GM19438 (cell line): Measurements from ENCODE around the gene PIEZO1.

Experiments
- ATAC-seq: cut with Tn5 transposase; IDR thresholded peaks from one replicate; pipeline ENCODE4 v1.9.1; 2021; ENCODE audit warnings: low read depth; ENCODE audit not compliant: unreplicated experiment

The PIEZO1 gene

GRCh38 chr16:88706965-88707826 is 77.8 kb downstream of the PIEZO1 start:
- no peak for ATAC-seq

DNA sequence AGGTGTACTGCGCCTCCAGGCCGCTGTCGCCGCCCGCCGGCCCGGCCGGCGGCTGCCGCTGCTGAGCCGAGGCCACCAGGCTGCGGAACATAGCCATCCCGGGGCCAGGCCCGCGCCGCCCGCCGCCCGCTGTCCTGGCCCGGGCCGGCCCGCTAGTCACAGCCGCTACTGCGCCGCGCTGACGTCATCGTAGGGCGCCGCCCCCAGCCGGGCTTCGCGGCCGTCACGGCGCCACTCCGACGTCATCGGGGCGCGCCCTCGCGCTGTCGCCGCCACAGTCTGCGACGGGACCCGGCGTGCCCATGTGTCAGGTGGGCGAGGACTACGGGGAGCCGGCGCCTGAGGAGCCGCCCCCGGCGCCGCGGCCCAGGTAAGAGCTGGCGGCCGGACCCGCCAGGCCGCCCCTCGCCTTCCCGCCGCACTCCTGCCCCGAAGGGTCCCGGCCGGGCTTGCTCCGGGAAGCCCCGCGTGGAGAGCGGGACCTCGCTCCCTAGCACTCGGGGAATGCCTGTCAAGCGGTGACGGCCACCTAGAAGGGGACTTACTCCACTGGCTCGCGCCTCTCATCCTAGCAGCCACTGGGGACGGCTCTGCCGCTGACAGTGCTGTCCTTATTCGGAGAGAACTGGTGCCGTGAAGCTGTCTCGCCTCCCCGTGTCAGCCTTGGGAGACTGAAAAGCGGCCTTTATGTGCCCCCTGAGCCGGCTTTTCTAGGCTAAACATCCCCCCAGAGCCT is 78.6 kb downstream of the PIEZO1 start, which contains the start of the genes CTU2 and RNF166:
Gene CTU2, plus strand, starts transcription at position 275 of the 736 bp plus-strand sequence. Its CDS starts 28 bp downstream, at position 303.
Gene RNF166, minus strand, starts transcription at position 180 of the 736 bp plus-strand sequence. Its CDS starts 83 bp downstream, at position 97.
- peak; percentile 48 for ATAC-seq

DNA sequence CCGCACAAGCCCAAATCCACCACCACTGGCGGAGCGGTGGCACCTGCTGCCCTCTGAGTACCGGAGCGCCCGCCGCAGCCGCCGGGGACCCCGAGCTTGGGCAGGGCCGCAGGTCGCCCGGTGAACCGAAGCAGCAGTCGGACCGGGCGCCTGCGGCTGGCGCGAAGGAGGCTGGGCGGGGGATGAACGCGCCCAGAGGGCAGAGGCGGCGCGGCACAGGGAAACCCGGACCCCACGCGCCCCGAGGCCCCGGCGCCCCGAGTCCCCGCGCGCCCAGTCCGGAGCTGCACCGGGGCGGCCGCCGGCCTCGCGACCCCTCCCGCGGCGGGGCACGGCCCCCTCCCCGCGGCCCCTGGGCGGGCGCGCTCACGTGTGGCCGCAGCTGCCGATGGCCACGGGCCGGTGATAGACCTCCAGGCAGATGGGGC is 79.2 kb downstream of the PIEZO1 start:
- no peak for ATAC-seq

GRCh38 chr16:88705076-88705684 is 79.8 kb downstream of the PIEZO1 start:
- ATAC-seq, result no peak

DNA sequence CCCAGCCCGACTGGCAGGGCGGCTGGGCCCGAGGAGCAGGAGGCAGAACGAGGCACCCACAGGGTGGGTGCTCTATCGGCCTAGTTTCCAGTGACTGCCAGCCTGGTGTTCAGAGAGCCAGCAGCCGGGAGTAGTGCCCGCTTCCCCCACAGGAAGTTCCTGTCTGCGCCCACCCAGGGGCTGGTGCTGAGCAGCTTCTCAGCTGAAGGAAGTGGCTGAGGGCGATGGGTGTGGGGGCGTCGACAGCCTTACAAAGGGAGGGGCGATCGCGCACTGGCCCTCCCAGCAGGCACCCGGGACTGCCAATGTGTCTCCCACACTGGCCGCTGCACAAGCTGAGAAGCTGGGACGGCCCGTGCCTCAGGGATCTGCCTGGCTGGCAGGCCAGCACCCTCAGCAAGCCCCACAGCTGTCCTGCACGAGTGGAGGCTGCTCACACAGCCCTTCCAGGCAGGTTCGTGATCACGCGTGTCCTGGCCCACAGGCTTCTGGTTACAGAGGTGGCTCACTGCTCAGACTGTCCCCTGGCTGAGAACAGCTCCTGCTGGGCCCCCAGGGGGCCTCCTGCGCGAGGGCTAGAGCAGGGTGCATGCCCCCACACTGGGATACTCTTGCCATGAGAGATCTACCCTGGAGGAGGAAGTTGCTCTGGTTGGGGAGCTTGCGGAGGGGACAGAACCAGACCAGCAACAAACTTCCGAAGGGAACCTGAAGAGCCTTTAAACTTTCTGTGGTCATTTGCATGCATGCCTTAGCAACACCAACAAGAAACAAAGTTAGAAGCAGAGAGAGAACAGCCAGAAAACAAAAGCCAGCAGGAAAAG is 81.3 kb downstream of the PIEZO1 start:
- no peak for ATAC-seq

GRCh38 chr16:88702371-88703210 is 82.4 kb downstream of the PIEZO1 start:
- no peak for ATAC-seq

- ATAC-seq, result no peak
These were observed 83.2 kb downstream of the PIEZO1 start for GRCh38 chr16:88701581-88702370.

DNA sequence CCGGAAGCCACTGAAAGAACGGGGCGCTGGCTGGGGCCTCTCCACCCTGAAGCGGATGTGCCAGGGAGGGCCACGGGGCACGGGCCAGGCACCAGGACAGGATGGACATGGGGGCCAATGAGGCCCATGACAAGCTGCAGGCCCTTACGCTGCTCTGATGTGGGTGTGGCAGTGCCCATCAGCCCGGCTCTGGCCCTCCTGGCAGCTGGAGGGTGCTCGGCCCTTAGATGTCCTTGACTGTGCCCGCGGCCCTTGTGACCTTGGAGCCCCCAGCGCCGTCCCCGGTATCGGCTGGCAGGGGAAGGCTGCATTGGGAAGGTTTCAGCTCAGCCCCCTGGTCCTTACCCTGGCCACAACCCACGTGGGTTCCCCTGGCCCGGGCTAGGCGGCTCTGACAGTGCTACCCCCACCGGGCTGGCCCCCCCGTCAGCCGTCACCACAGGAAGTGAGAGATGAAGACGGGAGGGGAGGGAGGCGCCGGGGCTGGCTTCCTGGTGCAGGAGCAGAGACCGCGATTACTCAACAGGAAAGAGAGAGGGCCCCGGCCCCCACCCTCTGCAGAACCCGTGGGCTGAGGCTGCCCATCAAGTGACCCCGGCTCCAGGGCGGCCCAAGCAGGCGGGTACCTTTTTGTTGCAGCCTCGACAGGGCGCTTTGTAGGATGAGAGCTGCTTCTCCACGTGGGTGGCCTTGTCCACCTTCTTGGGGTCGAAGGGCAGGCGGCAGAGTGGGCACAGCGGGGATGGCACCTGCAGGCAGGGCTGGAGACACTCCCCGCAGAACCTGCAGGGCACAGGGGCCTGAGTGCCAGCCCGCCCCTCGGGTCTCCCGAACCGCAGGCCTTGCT is 84.2 kb downstream of the PIEZO1 start:
- ATAC-seq, result peak; percentile 67

- ATAC-seq, result no peak
These were observed 84.7 kb downstream of the PIEZO1 start for GRCh38 chr16:88700322-88700635.

DNA sequence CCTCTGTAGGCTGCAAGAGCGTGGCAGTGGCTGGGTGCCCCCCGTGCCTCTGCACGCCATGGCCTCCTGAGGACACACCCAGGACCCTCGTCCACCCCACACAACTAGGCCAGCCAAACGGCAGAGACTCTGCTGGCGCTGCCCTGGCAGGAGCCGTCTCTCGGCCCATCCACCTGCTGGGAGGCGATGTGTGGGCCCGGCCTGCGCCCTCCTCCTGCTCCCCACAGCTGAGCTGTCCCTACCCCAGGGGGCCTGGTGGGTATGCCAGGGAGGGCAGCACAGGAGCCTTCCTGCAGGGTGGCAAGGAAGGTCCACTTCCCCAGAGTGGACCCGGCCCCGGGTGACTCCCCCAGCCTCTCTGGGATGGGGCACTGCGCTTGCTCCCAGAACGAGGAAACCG is 85.8 kb downstream of the PIEZO1 start:
- ATAC-seq, result no peak

DNA sequence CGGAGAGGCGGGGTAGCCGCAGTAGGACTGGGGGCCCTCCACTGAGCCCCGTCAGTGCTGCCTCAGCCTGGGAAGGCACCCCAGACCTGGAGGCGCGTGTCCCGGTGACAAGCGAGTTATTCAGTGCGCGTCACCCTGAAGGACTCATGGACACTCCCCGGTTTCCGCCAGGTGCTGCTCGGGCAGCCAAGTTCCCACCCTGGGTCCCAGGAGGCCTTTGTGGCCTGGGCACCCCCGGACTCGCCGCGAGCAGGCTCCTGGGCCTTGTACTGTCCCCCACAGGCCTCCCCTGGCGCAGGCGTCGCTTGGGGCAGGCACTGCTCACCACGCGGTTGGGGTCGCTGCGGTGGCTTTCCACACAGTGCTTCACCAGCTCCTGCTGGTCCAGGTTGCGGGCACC is 86.4 kb downstream of the PIEZO1 start:
- ATAC-seq, result no peak

GRCh38 chr16:88697831-88698615 is 87.0 kb downstream of the PIEZO1 start:
- no peak for ATAC-seq

DNA sequence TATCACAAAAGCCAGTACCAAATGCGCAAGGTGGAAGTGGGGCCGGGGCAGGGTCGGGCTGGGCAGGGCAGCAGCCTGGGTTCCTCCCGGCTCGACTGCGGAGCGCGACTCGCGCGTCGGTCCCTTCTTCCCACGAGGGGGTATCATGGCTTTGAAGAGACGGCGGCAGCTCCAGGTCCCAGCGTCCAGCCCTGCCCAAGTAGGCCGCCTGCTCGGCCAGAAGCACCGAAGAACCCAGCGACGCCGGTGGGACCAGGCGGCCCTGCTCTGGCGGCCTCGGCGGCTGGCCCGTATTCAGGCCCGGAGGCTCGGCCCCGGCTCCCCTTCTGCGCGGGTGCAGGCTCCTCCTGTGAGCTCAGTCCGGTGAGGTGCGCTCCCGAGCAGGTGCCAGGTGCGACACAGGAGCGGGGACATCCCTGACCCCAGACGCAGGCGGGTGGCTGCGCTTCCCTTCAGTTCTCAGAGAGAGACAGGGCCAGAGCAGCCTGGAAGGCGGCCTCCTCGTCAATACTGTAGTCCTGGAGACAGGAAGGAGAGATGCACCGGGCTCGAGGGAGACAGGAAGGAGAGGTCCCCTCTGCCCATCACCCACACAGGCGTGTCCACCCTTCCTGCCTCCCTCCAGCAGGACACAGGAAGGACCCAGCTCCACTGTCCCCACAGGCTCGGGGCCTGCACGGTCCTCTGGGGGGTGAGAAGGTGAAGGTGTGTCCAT is 87.7 kb downstream of the PIEZO1 start:
- no peak for ATAC-seq

- ATAC-seq, result no peak
These were observed 88.6 kb downstream of the PIEZO1 start for GRCh38 chr16:88696441-88696840.

DNA sequence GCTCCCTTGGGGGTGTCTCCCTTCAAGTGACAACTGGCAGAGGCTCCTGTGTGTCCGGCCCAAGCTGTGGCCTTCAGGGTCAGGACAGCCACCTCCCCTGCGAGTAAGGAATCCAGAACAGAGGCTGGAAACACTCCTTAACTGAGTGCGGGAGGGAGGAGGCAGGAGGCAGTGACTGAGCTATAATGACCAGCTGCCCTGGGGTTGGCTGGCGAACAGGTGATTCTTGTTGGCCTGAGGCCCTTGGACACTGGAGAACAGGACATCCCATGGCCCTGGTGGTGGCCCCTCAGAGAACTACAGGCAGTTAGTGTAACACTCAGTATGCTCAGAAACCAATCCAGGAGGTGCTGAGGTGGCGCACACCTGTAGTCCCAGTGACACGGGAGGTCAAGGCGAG is 89.3 kb downstream of the PIEZO1 start:
- no peak for ATAC-seq

DNA sequence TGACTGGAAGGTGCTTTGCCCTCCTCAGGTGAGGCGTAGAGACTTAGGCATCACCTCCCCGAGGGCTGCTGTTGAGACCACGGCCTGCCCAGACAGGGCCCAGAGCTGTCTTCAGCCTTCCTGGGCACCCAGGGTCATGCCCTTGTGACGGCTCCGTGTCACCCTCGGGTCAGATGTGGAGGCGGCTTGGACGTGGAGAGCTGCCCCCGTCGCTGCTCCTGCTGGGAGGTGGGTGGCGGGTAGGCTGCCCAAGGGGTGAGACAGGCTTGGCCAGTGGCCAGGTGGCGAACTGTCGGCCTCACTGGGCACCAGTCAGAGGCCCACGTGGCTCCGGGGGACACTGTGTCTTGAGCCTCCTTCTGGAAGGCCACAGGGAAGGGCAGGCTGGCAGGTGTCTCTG is 89.8 kb downstream of the PIEZO1 start:
- no peak for ATAC-seq
